Activated CD4-positive, alpha-beta T cell treated with anti-CD3 and anti-CD28 coated beads, Interleukin-2, amount 10 ng/mL, durations not matched to agents 7 days and 5 days (primary cell): ENCODE data around the gene PPP1R17. TPM values are rescaled to one million over a fixed set of nuclear protein-coding genes. Genes with fewer than 3 reads are reported as not detected.

Source experiments
- CTCF ChIA-PET: fragments of 350-600 bp; sonication (Branson Sonifier 250); formaldehyde crosslinking; loops from one replicate; lab custom pipeline; 2021; ENCODE audit warnings: antibody characterized with exemption; lab: Charles Lee
- POLR2A ChIA-PET: fragments of 350-600 bp; sonication (Branson Sonifier 250); formaldehyde crosslinking; loops from one replicate; lab custom pipeline; 2021; ENCODE audit warnings: antibody characterized with exemption; lab: Charles Lee
- DNase-seq: peaks from one replicate; pipeline ENCODE4 v3.0.0-alpha.2; 2020
- H3K27ac Mint-ChIP-seq: one replicate; pipeline ENCODE4 v1.8.0; 2021; ENCODE audit warnings: mild to moderate bottlenecking, moderate library complexity, mixed read lengths
- H3K27me3 Mint-ChIP-seq: one replicate; pipeline ENCODE4 v1.8.0; 2021; ENCODE audit warnings: mixed read lengths
- H3K36me3 Mint-ChIP-seq: one replicate; pipeline ENCODE4 v1.8.0; 2021; ENCODE audit warnings: low read depth, mixed read lengths
- H3K4me1 Mint-ChIP-seq: one replicate; pipeline ENCODE4 v1.8.0; 2021; ENCODE audit warnings: mixed read lengths
- H3K4me3 Mint-ChIP-seq: one replicate; pipeline ENCODE4 v1.8.0; 2021; ENCODE audit warnings: mild to moderate bottlenecking, moderate library complexity, mixed read lengths
- H3K9me3 Mint-ChIP-seq: one replicate; pipeline ENCODE4 v1.8.0; 2021; ENCODE audit warnings: mixed read lengths
- total RNA-seq, 2 experiments: library from RNA; stranded (reverse); gene quantifications; one replicate each; pipeline ENCODE4 v1.2.3, GENCODE V29; 2021

Gene PPP1R17
- total RNA-seq, 2 experiments from 2014 or later, result not detected

DNA sequence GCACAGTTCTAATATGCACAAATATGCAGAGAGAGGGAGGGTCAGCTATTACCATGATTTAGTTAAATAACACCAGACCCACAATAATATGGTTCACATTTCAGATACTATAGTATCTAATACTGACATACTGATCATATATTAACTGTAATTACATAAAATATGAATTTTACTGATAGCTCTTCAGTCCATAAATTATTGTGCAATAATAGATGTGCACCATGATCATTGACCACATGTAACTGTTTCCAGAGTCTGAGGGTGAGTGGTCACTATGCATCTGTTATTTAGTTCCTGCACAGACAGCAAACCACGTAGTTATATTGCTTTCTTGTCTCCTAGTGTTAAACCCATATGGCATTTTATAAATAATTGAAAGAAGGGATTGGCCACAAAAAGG is 29.3 kb downstream of the PPP1R17 start:
- peaks cover 8% of the 10 kb centered on the region for H3K9me3 Mint-ChIP-seq
- no peaks in the 10 kb centered on the region for H3K36me3 Mint-ChIP-seq
- H3K4me1 Mint-ChIP-seq, result no peaks in the 10 kb centered on the region
- H3K4me3 Mint-ChIP-seq, result no peak overlapping the region
- CTCF ChIA-PET, result no interaction called here
- no peak for DNase-seq
- H3K27ac Mint-ChIP-seq, result no peak overlapping the region
- no peaks in the 10 kb centered on the region for H3K27me3 Mint-ChIP-seq
- POLR2A ChIA-PET, result no interaction called here

GRCh38 chr7:31720366-31720765 is 33.4 kb downstream of the PPP1R17 start:
- no peaks in the 10 kb centered on the region for H3K27me3 Mint-ChIP-seq
- no peak overlapping the region for H3K27ac Mint-ChIP-seq
- no peaks in the 10 kb centered on the region for H3K9me3 Mint-ChIP-seq
- ChIA-PET CTCF (no interaction called here), POLR2A (no interaction called here)
- no peaks in the 10 kb centered on the region for H3K36me3 Mint-ChIP-seq
- H3K4me1 Mint-ChIP-seq, result no peaks in the 10 kb centered on the region
- no peak overlapping the region for H3K4me3 Mint-ChIP-seq
- no peak for DNase-seq

DNA sequence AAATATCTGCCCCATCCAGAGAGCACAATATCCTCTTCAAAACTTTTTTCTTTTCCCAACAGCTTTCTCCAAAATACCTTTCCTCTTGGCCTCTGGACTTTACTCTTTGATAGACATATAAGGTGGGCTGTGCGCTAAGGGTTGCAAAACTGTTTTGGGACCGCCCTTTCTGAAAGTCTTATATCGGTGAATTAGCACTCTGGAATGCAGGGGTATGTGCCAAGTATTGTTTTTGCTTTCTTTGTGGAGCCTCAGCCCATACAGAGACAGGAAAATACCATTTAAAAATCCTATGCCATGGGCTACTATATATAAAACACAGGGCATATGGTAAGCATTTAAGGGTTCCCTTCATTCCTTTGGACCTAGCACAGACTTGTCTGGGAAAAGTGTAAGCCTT is 37.7 kb downstream of the PPP1R17 start:
- H3K36me3 Mint-ChIP-seq, result no peaks in the 10 kb centered on the region
- no peaks in the 10 kb centered on the region for H3K4me1 Mint-ChIP-seq
- DNase-seq, result no peak
- H3K9me3 Mint-ChIP-seq, result no peaks in the 10 kb centered on the region
- ChIA-PET POLR2A (no interaction called here), CTCF (interaction anchor here (1.4 kb wide), 1 partner anchor 22 kb away, joined by 3 read pairs; no protein-coding TSS in a partner anchor)
- no peaks in the 10 kb centered on the region for H3K27me3 Mint-ChIP-seq
- no peak overlapping the region for H3K27ac Mint-ChIP-seq
- H3K4me3 Mint-ChIP-seq, result no peak overlapping the region

DNA sequence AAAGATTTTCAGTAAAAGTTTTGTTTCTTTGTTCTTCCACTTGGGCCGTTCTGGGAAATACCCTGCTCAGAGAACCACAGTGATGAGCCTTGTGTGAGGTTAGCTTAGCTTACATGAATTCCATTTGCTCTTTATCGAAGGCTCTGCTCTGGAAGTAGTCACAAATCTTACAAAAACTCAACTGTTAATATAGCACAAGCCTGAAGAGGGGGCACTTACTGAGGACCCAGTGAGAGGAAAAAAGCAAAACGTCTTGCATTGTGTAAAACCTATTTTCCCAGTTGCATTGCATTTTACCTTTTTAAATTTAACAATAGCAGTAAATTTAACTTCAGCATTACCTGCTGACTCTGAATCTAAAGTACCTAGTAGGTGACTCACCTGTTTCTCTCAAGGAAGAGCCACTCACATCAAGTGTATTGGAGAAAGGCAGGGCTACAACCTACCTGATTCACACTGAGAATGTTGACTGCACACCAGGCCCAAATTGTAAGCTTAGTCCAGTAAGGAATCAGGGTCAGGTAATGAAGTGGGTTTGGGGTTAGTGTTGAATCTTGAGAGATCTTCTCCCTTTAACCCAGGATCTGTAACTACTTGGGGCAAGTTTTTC is 42.3 kb downstream of the PPP1R17 start:
- CTCF ChIA-PET, result no interaction called here
- no peaks in the 10 kb centered on the region for H3K9me3 Mint-ChIP-seq
- H3K27ac Mint-ChIP-seq, result no peak overlapping the region
- H3K4me3 Mint-ChIP-seq, result no peak overlapping the region
- H3K4me1 Mint-ChIP-seq, result no peaks in the 10 kb centered on the region
- POLR2A ChIA-PET, result no interaction called here
- H3K27me3 Mint-ChIP-seq, result no peaks in the 10 kb centered on the region
- no peaks in the 10 kb centered on the region for H3K36me3 Mint-ChIP-seq
- DNase-seq, result no peak

GRCh38 chr7:31734456-31734855 is 47.4 kb downstream of the PPP1R17 start:
- ChIA-PET POLR2A (no interaction called here), CTCF (no interaction called here)
- Mint-ChIP-seq H3K27ac (no peak overlapping the region), H3K36me3 (no peaks in the 10 kb centered on the region), H3K27me3 (no peaks in the 10 kb centered on the region), H3K9me3 (no peaks in the 10 kb centered on the region), H3K4me1 (no peaks in the 10 kb centered on the region), H3K4me3 (no peak overlapping the region)
- DNase-seq, result no peak

- Mint-ChIP-seq H3K4me1 (no peaks in the 10 kb centered on the region), H3K36me3 (no peaks in the 10 kb centered on the region), H3K27me3 (no peaks in the 10 kb centered on the region), H3K27ac (no peak overlapping the region), H3K9me3 (no peaks in the 10 kb centered on the region), H3K4me3 (no peak overlapping the region)
- ChIA-PET CTCF (no interaction called here), POLR2A (no interaction called here)
- no peak for DNase-seq
These were observed 49.3 kb downstream of the PPP1R17 start for GRCh38 chr7:31735991-31736982.

DNA sequence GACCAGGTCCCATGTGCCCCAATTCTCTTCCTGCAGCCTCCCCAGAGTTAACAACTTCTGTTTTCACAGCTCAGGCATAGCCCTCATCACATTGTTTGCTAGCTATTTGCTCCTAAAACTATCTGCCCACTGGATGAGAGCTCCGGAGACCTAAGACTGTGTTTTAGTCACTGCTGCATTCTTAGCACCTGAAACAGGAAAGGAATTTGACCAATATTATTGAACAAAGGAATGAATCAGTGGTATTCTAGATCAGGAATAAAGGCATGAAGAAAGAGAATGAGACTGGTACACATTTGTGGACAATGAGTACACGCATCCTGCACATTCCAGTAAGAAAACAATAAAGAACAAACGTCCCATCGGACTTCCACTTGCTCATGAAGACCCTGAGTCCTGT is 54.8 kb downstream of the PPP1R17 start:
- H3K36me3 Mint-ChIP-seq, result no peaks in the 10 kb centered on the region
- H3K9me3 Mint-ChIP-seq, result no peaks in the 10 kb centered on the region
- DNase-seq, result no peak
- H3K27me3 Mint-ChIP-seq, result no peaks in the 10 kb centered on the region
- H3K27ac Mint-ChIP-seq, result no peak overlapping the region
- ChIA-PET CTCF (no interaction called here), POLR2A (no interaction called here)
- no peaks in the 10 kb centered on the region for H3K4me1 Mint-ChIP-seq
- no peak overlapping the region for H3K4me3 Mint-ChIP-seq

DNA sequence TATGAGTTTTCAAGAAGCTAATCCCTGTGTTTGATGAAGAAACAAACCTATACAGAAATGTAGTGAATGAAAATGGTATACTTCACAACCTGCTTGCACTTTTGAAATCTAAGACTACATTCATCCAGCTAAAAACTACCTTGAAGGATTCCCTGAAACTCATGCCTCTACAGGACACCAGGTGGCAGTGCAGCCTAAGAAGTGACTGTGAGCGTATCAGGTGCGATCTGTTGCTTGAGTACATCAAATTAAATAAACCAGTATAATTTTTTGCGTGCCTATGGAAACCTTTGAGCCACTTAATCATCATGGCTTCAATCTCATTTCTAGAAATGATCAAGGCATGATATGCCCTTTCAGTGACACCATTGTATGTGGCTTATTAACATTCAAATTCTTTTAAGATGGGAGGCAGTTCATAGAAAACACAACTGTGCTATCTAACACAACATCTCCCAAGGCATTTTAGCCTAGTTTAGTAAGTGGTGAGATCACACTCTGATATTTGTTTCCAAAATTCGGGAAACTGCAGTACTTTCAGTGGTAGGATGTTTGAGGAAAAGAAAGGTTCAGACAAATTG is 57.4 kb downstream of the PPP1R17 start:
- ChIA-PET CTCF (no interaction called here), POLR2A (no interaction called here)
- Mint-ChIP-seq H3K27ac (no peak overlapping the region), H3K9me3 (no peaks in the 10 kb centered on the region), H3K36me3 (no peaks in the 10 kb centered on the region), H3K27me3 (no peaks in the 10 kb centered on the region), H3K4me3 (no peak overlapping the region), H3K4me1 (no peaks in the 10 kb centered on the region)
- peak; percentile 47 for DNase-seq

DNA sequence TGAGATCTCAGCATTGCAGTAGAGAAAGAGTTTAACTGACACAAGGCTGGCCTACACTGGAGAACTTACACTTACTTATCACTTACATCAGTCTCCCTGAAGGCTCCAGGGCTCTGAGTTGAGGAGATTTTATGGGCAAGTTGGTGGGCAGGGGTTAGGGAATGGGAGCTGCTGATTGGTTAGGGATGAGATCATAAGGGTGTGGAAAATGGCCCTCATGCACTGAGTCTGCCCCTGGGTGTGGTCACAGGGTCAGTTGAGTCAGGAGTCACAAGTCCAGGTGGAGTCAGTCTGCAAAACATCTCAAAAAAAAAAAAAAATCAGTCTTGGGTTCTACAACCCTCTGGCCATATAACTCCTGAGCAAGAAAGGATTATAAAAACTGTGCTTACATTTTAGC is 60.5 kb downstream of the PPP1R17 start:
- Mint-ChIP-seq H3K4me3 (no peak overlapping the region), H3K27me3 (no peaks in the 10 kb centered on the region), H3K27ac (no peak overlapping the region), H3K36me3 (no peaks in the 10 kb centered on the region), H3K4me1 (no peaks in the 10 kb centered on the region), H3K9me3 (no peaks in the 10 kb centered on the region)
- ChIA-PET POLR2A (no interaction called here), CTCF (no interaction called here)
- no peak for DNase-seq

DNA sequence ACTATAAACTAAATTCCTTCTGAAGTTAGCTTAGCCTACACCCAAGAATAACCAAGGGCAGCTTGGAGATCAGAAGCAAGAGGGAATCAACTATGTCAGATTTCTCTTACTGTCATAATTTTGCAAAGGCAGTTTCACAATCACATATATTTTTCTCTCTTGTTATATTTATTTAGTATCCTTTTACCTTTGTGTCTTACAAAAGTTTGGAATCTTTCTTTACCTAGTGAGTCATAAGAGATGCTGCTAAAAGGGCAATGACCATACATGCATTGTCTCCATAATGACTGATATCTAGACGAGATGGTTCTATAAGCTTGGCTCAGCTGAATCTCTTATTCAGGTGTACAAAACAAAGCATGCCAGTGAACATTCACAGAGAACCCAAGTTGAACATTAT is 61.1 kb downstream of the PPP1R17 start:
- Mint-ChIP-seq H3K27ac (no peak overlapping the region), H3K36me3 (no peaks in the 10 kb centered on the region), H3K4me1 (no peaks in the 10 kb centered on the region), H3K27me3 (no peaks in the 10 kb centered on the region), H3K4me3 (no peak overlapping the region), H3K9me3 (no peaks in the 10 kb centered on the region)
- POLR2A ChIA-PET, result no interaction called here
- no peak for DNase-seq
- CTCF ChIA-PET, result no interaction called here

DNA sequence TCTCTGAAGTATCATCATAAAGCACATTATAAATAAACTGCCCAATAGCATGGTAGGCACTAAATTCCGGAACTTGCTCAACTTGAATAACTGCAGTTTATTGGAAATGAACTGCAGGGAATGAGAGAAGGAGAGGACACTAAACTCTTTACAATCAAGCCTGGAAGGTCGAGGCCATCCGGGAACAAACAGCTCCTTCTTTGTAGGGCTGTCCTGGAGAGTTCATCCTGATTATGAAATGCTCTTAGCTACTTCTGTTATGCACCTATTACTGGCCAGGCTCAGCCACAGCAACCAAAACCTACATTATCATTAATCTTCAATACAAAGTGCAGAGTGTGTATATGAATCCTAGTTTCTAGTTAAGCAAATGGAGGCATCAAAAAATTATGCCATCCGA is 64.7 kb downstream of the PPP1R17 start:
- ChIA-PET POLR2A (no interaction called here), CTCF (no interaction called here)
- H3K27ac Mint-ChIP-seq, result no peak overlapping the region
- no peaks in the 10 kb centered on the region for H3K27me3 Mint-ChIP-seq
- no peak overlapping the region for H3K4me3 Mint-ChIP-seq
- H3K4me1 Mint-ChIP-seq, result no peaks in the 10 kb centered on the region
- H3K36me3 Mint-ChIP-seq, result no peaks in the 10 kb centered on the region
- H3K9me3 Mint-ChIP-seq, result no peaks in the 10 kb centered on the region
- DNase-seq, result no peak
